Measurements from ENCODE around the gene FICD.
A peak's percentile ranks its signal among the peaks of the same experiment; 100 is the strongest.
"Not testable (repeated sequence)": the region's sequence is repeated elsewhere in the genome, so short reads cannot be mapped to it uniquely, and the experiment has no call there.

Gene FICD

DNA sequence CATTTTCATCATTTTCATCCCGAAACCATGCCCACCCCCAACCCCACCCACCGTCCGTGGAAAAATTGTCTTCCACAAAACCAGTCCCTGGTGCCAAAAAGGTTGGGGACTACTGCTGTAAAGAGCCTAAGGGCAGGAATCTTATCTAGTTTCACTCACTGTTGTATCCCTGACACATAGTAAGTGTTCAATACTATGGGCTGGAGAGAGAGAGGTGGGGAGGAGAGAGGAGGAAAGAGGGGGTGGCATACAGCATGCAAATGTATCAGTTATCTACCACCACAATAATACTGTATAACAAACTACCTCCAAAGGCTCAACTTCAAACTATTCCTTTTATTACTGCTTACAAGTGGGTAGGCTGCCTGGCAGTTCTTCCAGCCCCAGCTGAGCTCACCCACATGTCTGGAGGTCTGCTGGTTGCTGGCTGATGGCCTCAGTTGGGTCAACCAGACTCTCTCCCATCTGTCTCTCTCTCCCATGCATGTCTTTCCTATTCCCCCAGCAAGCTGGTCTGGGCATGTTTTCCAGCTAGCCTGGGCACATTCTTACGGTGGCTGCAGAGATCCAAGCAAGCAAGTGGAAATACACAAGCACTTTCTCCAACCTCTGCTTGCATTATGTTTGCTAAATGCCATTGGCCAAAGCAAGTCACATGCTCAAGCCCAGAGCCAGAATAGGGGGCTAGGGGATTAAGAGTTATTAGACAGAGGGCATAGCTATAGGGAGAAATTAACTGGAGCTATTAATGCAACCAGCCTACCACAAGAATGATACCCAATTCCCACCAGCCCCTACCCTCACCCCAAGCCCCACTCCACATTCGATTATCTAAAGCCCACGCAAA lies 31.6 kb upstream of the FICD start:
- no peak overlapping the region for H3K4me3 Mint-ChIP-seq
- H3K27ac Mint-ChIP-seq, result no peak overlapping the region
- peaks cover 9% of the 10 kb centered on the region for H3K9me3 Mint-ChIP-seq
- TF ChIP-seq, protein P1, sequence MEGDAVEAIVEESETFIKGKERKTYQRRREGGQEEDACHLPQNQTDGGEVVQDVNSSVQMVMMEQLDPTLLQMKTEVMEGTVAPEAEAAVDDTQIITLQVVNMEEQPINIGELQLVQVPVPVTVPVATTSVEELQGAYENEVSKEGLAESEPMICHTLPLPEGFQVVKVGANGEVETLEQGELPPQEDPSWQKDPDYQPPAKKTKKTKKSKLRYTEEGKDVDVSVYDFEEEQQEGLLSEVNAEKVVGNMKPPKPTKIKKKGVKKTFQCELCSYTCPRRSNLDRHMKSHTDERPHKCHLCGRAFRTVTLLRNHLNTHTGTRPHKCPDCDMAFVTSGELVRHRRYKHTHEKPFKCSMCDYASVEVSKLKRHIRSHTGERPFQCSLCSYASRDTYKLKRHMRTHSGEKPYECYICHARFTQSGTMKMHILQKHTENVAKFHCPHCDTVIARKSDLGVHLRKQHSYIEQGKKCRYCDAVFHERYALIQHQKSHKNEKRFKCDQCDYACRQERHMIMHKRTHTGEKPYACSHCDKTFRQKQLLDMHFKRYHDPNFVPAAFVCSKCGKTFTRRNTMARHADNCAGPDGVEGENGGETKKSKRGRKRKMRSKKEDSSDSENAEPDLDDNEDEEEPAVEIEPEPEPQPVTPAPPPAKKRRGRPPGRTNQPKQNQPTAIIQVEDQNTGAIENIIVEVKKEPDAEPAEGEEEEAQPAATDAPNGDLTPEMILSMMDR (IDR thresholded peaks at IDR 0.05; ENCODE audit: unreplicated experiment in 3 of 3), result no peak
- peaks cover 20% of the 10 kb centered on the region for H3K27me3 Mint-ChIP-seq (ENCODE audit: low read depth)
- H3K4me1 Mint-ChIP-seq, result no peaks in the 10 kb centered on the region
- H3K36me3 Mint-ChIP-seq (ENCODE audit: low read depth), result no peaks in the 10 kb centered on the region

DNA sequence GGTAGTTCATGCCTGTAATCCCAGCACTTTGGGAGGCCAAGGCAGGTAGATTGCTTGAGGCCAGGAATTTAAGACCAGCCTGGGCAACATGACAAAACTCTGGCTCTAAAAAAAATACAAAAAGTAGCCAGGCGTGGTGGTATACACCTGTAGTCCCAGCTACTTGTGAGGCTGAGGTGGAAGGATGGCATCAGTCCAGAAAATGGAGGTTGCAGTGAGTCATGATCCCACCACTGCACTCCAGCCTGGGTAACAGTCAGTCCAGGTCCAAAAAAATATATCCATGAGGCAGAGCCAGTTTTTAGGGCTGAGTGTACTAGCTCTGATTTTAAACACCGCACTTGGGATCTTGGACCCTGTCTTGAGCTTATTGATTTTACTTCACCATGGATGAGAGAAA lies 30.6 kb upstream of the FICD start:
- Mint-ChIP-seq H3K4me1 (no peaks in the 10 kb centered on the region), H3K36me3 (ENCODE audit: low read depth) (no peaks in the 10 kb centered on the region), H3K27ac (no peak overlapping the region), H3K27me3 (ENCODE audit: low read depth) (peaks cover 20% of the 10 kb centered on the region), H3K9me3 (peaks cover 9% of the 10 kb centered on the region), H3K4me3 (no peak overlapping the region)
- TF ChIP-seq, protein P1 (IDR thresholded peaks at IDR 0.05; ENCODE audit: unreplicated experiment in 3 of 3), result no peak

DNA sequence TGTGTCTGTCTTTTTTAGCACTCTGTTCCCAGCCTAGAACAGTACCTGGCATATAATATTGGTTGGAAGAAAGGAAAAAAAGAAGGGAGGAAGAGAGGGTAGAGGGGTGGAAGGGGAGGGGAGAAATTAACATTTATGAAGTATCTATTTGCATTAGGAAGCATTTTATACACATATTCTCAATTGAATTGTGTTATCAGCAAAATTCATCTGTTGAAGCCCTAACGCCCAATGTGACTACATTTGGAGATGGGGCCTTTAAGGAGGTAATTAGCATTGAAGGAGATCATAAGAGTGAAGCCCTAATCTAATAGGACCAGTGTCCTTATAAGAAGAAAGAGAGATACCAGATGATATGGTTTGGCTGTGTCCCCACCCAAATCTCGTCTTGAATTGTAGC lies 30.2 kb upstream of the FICD start:
- no peak overlapping the region for H3K27ac Mint-ChIP-seq
- H3K27me3 Mint-ChIP-seq (ENCODE audit: low read depth), result peaks cover 20% of the 10 kb centered on the region
- no peak overlapping the region for H3K4me3 Mint-ChIP-seq
- H3K4me1 Mint-ChIP-seq, result no peaks in the 10 kb centered on the region
- no peaks in the 10 kb centered on the region for H3K36me3 Mint-ChIP-seq (ENCODE audit: low read depth)
- H3K9me3 Mint-ChIP-seq, result peaks cover 9% of the 10 kb centered on the region
- TF ChIP-seq, protein P1 (IDR thresholded peaks at IDR 0.05; ENCODE audit: unreplicated experiment in 3 of 3), result no peak

DNA sequence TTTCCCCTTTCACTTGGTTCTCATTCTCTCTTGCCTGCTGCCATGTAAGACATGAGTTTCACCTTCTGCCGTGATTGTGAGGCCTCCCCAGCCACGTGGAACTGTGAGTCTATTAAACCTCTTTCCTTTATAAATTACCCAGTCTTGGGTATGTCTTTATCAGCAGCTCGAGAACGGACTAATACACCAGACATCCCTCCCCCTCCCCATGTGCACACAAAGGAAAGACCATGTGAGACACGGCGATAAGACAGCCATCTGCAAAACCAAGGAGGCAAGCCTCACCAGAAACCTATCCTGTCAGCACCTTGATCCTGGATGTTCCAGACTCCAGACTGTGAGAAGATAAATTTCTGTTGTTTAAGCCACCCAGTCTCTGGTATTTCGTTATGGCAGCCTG lies 29.7 kb upstream of the FICD start:
- not testable (repeated sequence) for H3K9me3 Mint-ChIP-seq; H3K4me1 Mint-ChIP-seq; H3K36me3 Mint-ChIP-seq (ENCODE audit: low read depth); H3K27ac Mint-ChIP-seq; H3K4me3 Mint-ChIP-seq
- peaks cover 20% of the 10 kb centered on the region for H3K27me3 Mint-ChIP-seq (ENCODE audit: low read depth)

DNA sequence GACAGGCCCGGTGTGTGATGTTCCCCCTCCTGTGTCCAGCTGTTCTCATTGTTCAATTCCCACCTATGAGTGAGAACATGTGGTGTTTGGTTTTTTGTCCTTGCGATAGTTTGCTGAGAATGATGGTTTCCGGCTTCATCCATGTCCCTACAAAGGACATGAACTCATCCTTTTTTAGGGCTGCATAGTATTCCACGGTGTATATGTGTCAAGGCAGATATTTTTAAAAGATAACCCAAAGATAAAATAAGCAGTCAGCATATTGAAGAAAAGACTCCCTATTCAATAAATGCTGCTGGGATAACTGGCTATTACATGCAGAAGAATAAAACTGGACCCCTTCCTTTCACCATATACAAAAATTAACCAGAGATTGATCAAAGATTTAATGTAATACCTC lies 28.0 kb upstream of the FICD start:
- H3K27ac Mint-ChIP-seq; H3K4me1 Mint-ChIP-seq; H3K9me3 Mint-ChIP-seq; H3K36me3 Mint-ChIP-seq (ENCODE audit: low read depth); H3K4me3 Mint-ChIP-seq: not testable (repeated sequence)
- peaks cover 16% of the 10 kb centered on the region for H3K27me3 Mint-ChIP-seq (ENCODE audit: low read depth)

DNA sequence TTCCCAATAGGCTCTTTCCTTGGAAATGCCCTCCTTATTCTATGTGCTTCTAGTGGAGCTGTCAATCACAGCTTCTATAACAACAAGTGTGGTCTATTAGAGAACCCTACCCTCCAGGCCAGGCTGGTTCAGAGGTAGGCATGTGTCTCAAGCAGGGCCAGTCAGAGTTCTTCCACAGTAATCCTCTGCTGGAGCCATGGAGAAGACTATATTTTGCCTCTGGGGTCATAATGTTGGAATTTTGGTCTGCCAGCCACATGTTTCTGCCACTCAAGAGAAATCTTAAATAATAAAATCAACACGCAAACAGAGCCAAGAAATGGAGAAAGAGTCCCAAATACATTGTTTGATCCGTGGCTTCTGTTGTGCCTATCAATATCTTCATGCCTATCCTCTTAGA lies 23.8 kb upstream of the FICD start:
- Mint-ChIP-seq H3K27me3 (ENCODE audit: low read depth) (peaks cover 15% of the 10 kb centered on the region), H3K4me3 (no peak overlapping the region), H3K9me3 (peaks cover 7% of the 10 kb centered on the region), H3K4me1 (no peaks in the 10 kb centered on the region), H3K36me3 (ENCODE audit: low read depth) (no peaks in the 10 kb centered on the region), H3K27ac (no peak overlapping the region)
- TF ChIP-seq, protein P1 (IDR thresholded peaks at IDR 0.05; ENCODE audit: unreplicated experiment in 3 of 3), result no peak

DNA sequence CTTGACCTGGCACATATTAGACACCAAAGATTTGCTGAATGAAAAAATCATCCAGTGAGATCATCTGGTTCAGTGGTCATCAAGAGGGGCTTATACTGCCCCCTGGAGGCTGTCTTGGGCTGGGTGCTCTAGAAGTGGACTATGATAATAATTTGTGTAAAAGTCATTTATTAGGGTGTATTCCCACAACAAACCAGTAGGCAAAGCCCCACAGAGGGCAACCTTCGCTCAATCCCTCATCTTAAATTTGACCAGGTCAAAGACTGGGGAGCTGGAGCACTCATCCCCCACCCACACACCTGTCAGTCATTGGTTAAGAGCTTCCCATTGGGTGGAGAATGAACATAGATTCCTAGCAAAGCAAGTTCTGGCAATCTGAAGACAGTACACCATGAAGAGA lies 20.0 kb upstream of the FICD start:
- Mint-ChIP-seq H3K27me3 (ENCODE audit: low read depth) (peaks cover 17% of the 10 kb centered on the region), H3K4me1 (no peaks in the 10 kb centered on the region), H3K9me3 (no peaks in the 10 kb centered on the region), H3K27ac (no peak overlapping the region), H3K4me3 (no peak overlapping the region), H3K36me3 (ENCODE audit: low read depth) (no peaks in the 10 kb centered on the region)
- TF ChIP-seq, protein P1 (IDR thresholded peaks at IDR 0.05; ENCODE audit: unreplicated experiment in 3 of 3), result peak; percentile 30 to 54 (median 37)

Data from nephron (organoid).